Activated naive CD4-positive, alpha-beta T cell treated with anti-CD3 and anti-CD28 coated beads, Interleukin-2, amount 50 U/mL, for 16 hours (primary cell): Measurements from ENCODE around the gene B9D2.

ENCODE experiments used
- DNase-seq: peaks from one replicate; pipeline ENCODE4 v3.0.0-alpha.2; 2020

The B9D2 gene

GRCh38 chr19:41327076-41327575, 36.8 kb downstream of the B9D2 start:
- DNase-seq, result no peak

GRCh38 chr19:41325947-41326706, 37.8 kb downstream of the B9D2 start:
- no peak for DNase-seq

- no peak for DNase-seq
Measured at GRCh38 chr19:41325640-41325946, 38.4 kb downstream of the B9D2 start.

GRCh38 chr19:41324921-41325639, 38.9 kb downstream of the B9D2 start:
- no peak for DNase-seq

- DNase-seq, result no peak
Measured at GRCh38 chr19:41324231-41324702, 39.7 kb downstream of the B9D2 start.

GRCh38 chr19:41323430-41324125, 40.4 kb downstream of the B9D2 start:
- DNase-seq, result no peak

GRCh38 chr19:41323023-41323422, 40.9 kb downstream of the B9D2 start:
- DNase-seq, result no peak

- no peak for DNase-seq
Measured at GRCh38 chr19:41322451-41322850, 41.5 kb downstream of the B9D2 start.

- no peak for DNase-seq
Measured at GRCh38 chr19:41321600-41322270, 42.2 kb downstream of the B9D2 start.

- DNase-seq, result no peak
Measured at GRCh38 chr19:41321204-41321599, 42.7 kb downstream of the B9D2 start.

- no peak for DNase-seq
Measured at GRCh38 chr19:41320568-41320967, 43.4 kb downstream of the B9D2 start.

GRCh38 chr19:41320185-41320518, 43.8 kb downstream of the B9D2 start:
- no peak for DNase-seq

GRCh38 chr19:41319500-41320184, 44.3 kb downstream of the B9D2 start:
- no peak for DNase-seq

GRCh38 chr19:41318696-41319499, 45.1 kb downstream of the B9D2 start:
- no peak for DNase-seq

- no peak for DNase-seq
Measured at GRCh38 chr19:41316306-41316920, 47.5 kb downstream of the B9D2 start.

GRCh38 chr19:41311613-41312012, 52.3 kb downstream of the B9D2 start:
- DNase-seq, result no peak

GRCh38 chr19:41311072-41311471, 52.9 kb downstream of the B9D2 start:
- DNase-seq, result no peak

GRCh38 chr19:41310033-41310831, 53.7 kb downstream of the B9D2 start, which contains the start of gene CCDC97:
TSS of gene CCDC97 (plus strand) at chr19:41310172. CDS start at chr19:41310311, 139 bp downstream.
- DNase-seq, result peak; percentile 88

- DNase-seq, result no peak
Measured at GRCh38 chr19:41309180-41310032, 54.5 kb downstream of the B9D2 start.
